Stimulated activated CD8-positive, alpha-beta memory T cell treated with anti-CD3 and anti-CD28 coated beads, Interleukin-12 subunit alpha, Interleukin-12 subunit beta, amount 100 ng/mL, for 1 hour (primary cell): ENCODE measurements around the gene C1GALT1.
"Not testable (repeated sequence)": the region's sequence is repeated elsewhere in the genome, so short reads cannot be mapped to it uniquely, and the experiment has no call there.

ENCODE experiments used
- DNase-seq: peaks from one replicate; pipeline ENCODE4 v3.0.0-alpha.2; 2020; ENCODE audit warnings: low read depth

Gene C1GALT1

GRCh38 chr7:7169296-7169695 lies 13.0 kb upstream of the C1GALT1 start:
- no peak for DNase-seq

GRCh38 chr7:7173956-7174632 lies 8.2 kb upstream of the C1GALT1 start:
- no peak for DNase-seq

- DNase-seq = no peak
These were observed 7.2 kb upstream of the C1GALT1 start for GRCh38 chr7:7175075-7175695.

GRCh38 chr7:7176406-7177043 lies 5.8 kb upstream of the C1GALT1 start:
- no peak for DNase-seq

- no peak for DNase-seq
These were observed 5.3 kb upstream of the C1GALT1 start for GRCh38 chr7:7177044-7177517.

- DNase-seq = no peak
These were observed 4.3 kb upstream of the C1GALT1 start for GRCh38 chr7:7178081-7178480.

GRCh38 chr7:7178906-7179305 lies 3.4 kb upstream of the C1GALT1 start:
- DNase-seq = no peak

GRCh38 chr7:7180725-7181449 lies 1.5 kb upstream of the C1GALT1 start:
- no peak for DNase-seq

GRCh38 chr7:7181519-7182155 lies 707 bp upstream of the C1GALT1 start:
- DNase-seq = peak; percentile 12

- DNase-seq = peak; percentile 22
These were observed 905 bp downstream of the C1GALT1 start for GRCh38 chr7:7183061-7183837.

- DNase-seq = no peak
These were observed 1.6 kb downstream of the C1GALT1 start for GRCh38 chr7:7183838-7184463.

- DNase-seq = no peak
These were observed 3.1 kb downstream of the C1GALT1 start for GRCh38 chr7:7185371-7185989.

GRCh38 chr7:7188091-7188490 lies 5.7 kb downstream of the C1GALT1 start:
- DNase-seq = no peak

GRCh38 chr7:7188742-7189141 lies 6.4 kb downstream of the C1GALT1 start:
- no peak for DNase-seq

- DNase-seq = no peak
These were observed 7.8 kb downstream of the C1GALT1 start for GRCh38 chr7:7190142-7190541.

GRCh38 chr7:7191137-7191536 lies 8.8 kb downstream of the C1GALT1 start:
- no peak for DNase-seq

- not testable (repeated sequence) for DNase-seq
These were observed 10.7 kb downstream of the C1GALT1 start for GRCh38 chr7:7192798-7193788.

GRCh38 chr7:7199592-7199991 lies 17.2 kb downstream of the C1GALT1 start:
- DNase-seq = not testable (repeated sequence)

GRCh38 chr7:7200255-7200654 lies 17.9 kb downstream of the C1GALT1 start:
- DNase-seq = not testable (repeated sequence)
